ENCODE measurements around the gene CAPN15. TPM values are rescaled to one million over a fixed set of nuclear protein-coding genes. Genes with fewer than 3 reads are reported as not detected.

The CAPN15 gene
- total and polyA plus RNA-seq, 5 experiments from 2014 or later: 5.5 to 63.2 (median 7.9) TPM

DNA sequence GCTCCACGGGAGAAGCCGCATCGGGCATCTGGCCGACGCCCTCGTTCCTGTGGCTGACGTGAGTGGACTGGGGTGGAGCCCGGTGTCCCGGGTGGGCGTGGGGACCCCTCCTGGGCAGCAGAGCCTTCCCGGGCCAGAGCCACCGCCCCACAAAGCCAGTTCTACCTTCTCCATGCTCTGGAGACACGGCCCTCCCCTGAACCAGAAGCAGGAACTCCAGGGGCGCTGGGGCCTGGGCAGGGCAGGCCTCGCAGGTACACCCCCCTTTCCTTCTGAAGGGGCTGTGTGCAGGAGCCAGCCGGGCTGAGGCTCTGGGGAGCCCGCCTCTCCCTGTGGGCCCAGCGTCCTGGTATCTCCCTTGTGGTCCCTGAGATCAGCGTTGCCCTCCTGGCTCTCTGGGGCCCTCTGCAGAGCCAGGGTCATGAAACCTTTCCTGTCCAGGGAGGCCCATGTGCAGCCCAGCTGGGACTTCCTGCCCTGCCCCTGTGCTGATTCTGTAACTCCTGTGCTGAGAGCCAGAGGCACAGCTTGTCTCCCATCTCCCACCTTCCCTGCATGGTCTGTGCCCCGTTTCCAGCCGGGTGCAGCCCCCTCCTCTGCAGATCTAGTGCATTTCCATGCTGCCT is 48.8 kb downstream of the CAPN15 start:
- H3K4me3 Mint-ChIP-seq: no peak overlapping the region
- H3K9me3 Mint-ChIP-seq: no peaks in the 10 kb centered on the region
- POLR2A ChIA-PET: interaction anchor here (0.5 to 1.4 kb wide), 2 partner anchors 11 to 49 kb away, joined by 3 to 4 read pairs; partner anchors contain the start of gene CAPN15
- H3K4me1 Mint-ChIP-seq: peaks cover 7 to 14% (median 9%) of the 10 kb centered on the region in 4 donors
- H3K36me3 Mint-ChIP-seq: peaks cover 0 to 2% (median 0%) of the 10 kb centered on the region in 3 donors
- H3K27ac Mint-ChIP-seq: no peak overlapping the region
- DNase-seq (no peak), ATAC-seq (no peak)
- H3K27me3 Mint-ChIP-seq: no peaks in the 10 kb centered on the region

- ATAC-seq (no peak), DNase-seq (no peak)
- POLR2A ChIA-PET: interaction anchor here (0.5 kb wide), 1 partner anchor 50 kb away, joined by 4 read pairs; the partner anchor contains the start of gene CAPN15
- Mint-ChIP-seq H3K9me3 (no peaks in the 10 kb centered on the region), H3K27ac (no peak overlapping the region), H3K36me3 (peaks cover 0 to 2% (median 0%) of the 10 kb centered on the region in 3 donors), H3K27me3 (no peaks in the 10 kb centered on the region), H3K4me3 (no peak overlapping the region), H3K4me1 (peaks cover 2 to 9% (median 4%) of the 10 kb centered on the region in 4 donors)
These were observed 49.3 kb downstream of the CAPN15 start for GRCh38 chr16:576823-577201.

GRCh38 chr16:577796-578195 is 50.3 kb downstream of the CAPN15 start:
- DNase-seq (no peak), ATAC-seq (no peak)
- peaks cover 0 to 5% (median 2%) of the 10 kb centered on the region in 4 donors for H3K4me1 Mint-ChIP-seq
- no peaks in the 10 kb centered on the region for H3K9me3 Mint-ChIP-seq
- H3K36me3 Mint-ChIP-seq: peaks cover 0 to 2% (median 0%) of the 10 kb centered on the region in 3 donors
- no peak overlapping the region for H3K4me3 Mint-ChIP-seq
- no peaks in the 10 kb centered on the region for H3K27me3 Mint-ChIP-seq
- POLR2A ChIA-PET: interaction anchor here (0.6 to 2.5 kb wide), 2 partner anchors 11 to 76 kb away, joined by 3 to 10 read pairs; no protein-coding TSS in a partner anchor
- no peak overlapping the region for H3K27ac Mint-ChIP-seq

- ATAC-seq: no peak
- H3K36me3 Mint-ChIP-seq: peaks cover 0 to 2% (median 0%) of the 10 kb centered on the region in 3 donors
- H3K4me3 Mint-ChIP-seq: no peak overlapping the region
- H3K9me3 Mint-ChIP-seq: no peaks in the 10 kb centered on the region
- peaks cover 0 to 5% (median 2%) of the 10 kb centered on the region in 4 donors for H3K4me1 Mint-ChIP-seq
- H3K27me3 Mint-ChIP-seq: no peaks in the 10 kb centered on the region
- DNase-seq: no peak
- H3K27ac Mint-ChIP-seq: no peak overlapping the region
- POLR2A ChIA-PET: interaction anchor here (0.6 to 2.5 kb wide), 3 partner anchors 10 to 77 kb away, joined by 3 to 10 read pairs (median 3); partner anchors contain the start of gene METTL26
These were observed 50.8 kb downstream of the CAPN15 start for GRCh38 chr16:578232-578869.

DNA sequence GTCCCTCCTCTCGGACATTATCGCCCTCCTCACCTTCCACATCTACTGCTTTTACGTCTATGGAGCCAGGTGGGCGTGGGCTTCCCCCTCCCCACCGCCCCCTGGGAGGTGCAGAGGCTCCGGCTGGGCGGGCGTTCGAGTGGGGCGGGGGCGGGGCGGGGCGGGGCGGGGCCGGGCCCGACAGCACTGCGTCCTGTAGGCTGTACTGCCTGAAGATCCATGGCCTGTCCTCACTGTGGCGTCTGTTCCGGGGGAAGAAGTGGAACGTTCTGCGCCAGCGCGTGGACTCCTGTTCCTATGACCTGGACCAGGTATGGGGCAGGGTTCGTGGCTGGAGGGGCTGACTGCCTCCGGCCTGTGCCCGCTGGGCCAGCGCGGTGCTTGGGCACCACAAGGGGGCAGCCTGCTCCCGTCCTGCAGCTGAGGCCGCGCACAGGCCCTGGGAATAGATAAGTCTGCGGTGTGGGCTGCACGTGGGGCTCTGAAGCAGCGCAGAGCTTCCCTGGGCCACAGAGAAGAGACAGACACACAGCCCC is 51.4 kb downstream of the CAPN15 start:
- Mint-ChIP-seq H3K4me1 (peaks cover 0 to 5% (median 2%) of the 10 kb centered on the region in 4 donors), H3K4me3 (no peak overlapping the region), H3K9me3 (no peaks in the 10 kb centered on the region), H3K27ac (no peak overlapping the region), H3K36me3 (peaks cover 0 to 2% (median 0%) of the 10 kb centered on the region in 3 donors), H3K27me3 (no peaks in the 10 kb centered on the region)
- POLR2A ChIA-PET: interaction anchor here (1.5 to 2.5 kb wide), 2 partner anchors 10 to 57 kb away, joined by 3 to 10 read pairs; partner anchors contain the start of gene METTL26
- DNase-seq (peak; percentile 44 to 79 (median 60)), ATAC-seq (peak; percentile 95 to 96)

- POLR2A ChIA-PET: interaction anchor here (2.5 kb wide), 1 partner anchor 8 kb away, joined by 10 read pairs; no protein-coding TSS in a partner anchor
These were observed 52.8 kb downstream of the CAPN15 start for GRCh38 chr16:580141-580945.

DNA sequence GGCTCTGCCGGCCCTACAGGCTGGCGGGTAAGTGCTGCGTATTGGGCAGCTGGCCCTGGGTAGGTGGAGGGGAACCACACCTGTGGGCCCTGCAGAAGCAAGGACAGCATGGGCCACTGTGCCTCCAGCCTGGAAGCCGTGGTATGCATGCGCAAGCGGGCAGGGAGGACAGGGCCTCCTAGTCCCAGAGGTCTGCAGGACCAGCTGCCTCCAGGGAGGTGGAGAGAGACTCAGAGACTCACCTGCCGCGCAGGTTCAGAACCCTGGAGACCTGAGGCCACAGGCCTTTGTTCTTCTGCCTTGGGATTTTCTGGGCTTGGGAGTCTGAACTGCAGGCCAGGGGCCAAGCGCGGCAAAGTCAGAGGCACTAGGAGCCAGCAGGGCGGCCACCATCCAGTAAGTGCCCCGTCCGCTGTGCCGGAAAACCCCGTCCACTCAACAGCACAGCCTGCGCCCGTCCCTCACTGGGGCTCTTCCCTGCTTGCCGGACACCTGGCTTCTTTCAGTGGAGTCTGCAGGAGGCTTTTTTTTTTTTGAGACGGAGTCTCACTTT is 53.5 kb downstream of the CAPN15 start:
- POLR2A ChIA-PET: interaction anchor here (0.7 kb wide), 1 partner anchor 31 kb away, joined by 3 read pairs; no protein-coding TSS in a partner anchor
- H3K27me3 Mint-ChIP-seq: no peaks in the 10 kb centered on the region

More at GRCh38 chr16:580141-580945, 52.8 kb downstream of the CAPN15 start:
- H3K27ac Mint-ChIP-seq: no peak overlapping the region
- no peak overlapping the region for H3K4me3 Mint-ChIP-seq
- no peaks in the 10 kb centered on the region for H3K36me3 Mint-ChIP-seq
- H3K4me1 Mint-ChIP-seq: peaks cover 0 to 5% (median 2%) of the 10 kb centered on the region in 4 donors
- H3K27me3 Mint-ChIP-seq: no peaks in the 10 kb centered on the region
- no peak for DNase-seq
- no peaks in the 10 kb centered on the region for H3K9me3 Mint-ChIP-seq
- ATAC-seq: no peak

DNA sequence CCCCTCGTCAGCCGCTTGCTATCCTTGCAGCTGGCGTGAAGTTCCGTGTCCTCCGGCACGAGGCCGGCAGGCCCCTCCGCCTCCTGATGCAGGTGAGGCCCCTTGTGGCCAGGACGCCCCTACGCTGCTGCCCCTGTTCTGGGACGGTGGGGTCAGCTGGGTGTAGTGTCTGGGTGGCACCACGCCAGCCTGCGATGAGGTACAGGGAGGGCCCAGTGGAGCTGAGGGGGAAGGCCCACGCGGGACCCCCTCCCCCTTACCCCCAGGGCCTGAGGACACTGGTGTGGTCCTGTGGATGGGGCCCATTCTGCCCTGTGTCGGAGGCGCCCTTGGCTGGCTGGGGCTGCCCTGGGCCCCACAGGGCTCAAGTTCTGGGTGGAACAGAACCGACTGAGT is 54.7 kb downstream of the CAPN15 start:
- ATAC-seq (no peak), DNase-seq (no peak)
- no peaks in the 10 kb centered on the region for H3K9me3 Mint-ChIP-seq
- H3K4me1 Mint-ChIP-seq: peaks cover 0 to 5% (median 2%) of the 10 kb centered on the region in 4 donors
- no peak overlapping the region for H3K4me3 Mint-ChIP-seq
- H3K27ac Mint-ChIP-seq: no peak overlapping the region
- H3K27me3 Mint-ChIP-seq: no peaks in the 10 kb centered on the region
- POLR2A ChIA-PET: interaction anchor here (0.6 to 0.7 kb wide), 2 partner anchors 13 to 1681 kb away, joined by 3 to 5 read pairs; no protein-coding TSS in a partner anchor
- no peaks in the 10 kb centered on the region for H3K36me3 Mint-ChIP-seq

More for the DNA sequence above, 53.5 kb downstream of the CAPN15 start:
- ATAC-seq: no peak
- no peaks in the 10 kb centered on the region for H3K36me3 Mint-ChIP-seq
- peaks cover 0 to 5% (median 4%) of the 10 kb centered on the region in 4 donors for H3K4me1 Mint-ChIP-seq
- no peak for DNase-seq
- no peak overlapping the region for H3K27ac Mint-ChIP-seq
- H3K9me3 Mint-ChIP-seq: no peaks in the 10 kb centered on the region
- no peak overlapping the region for H3K4me3 Mint-ChIP-seq

DNA sequence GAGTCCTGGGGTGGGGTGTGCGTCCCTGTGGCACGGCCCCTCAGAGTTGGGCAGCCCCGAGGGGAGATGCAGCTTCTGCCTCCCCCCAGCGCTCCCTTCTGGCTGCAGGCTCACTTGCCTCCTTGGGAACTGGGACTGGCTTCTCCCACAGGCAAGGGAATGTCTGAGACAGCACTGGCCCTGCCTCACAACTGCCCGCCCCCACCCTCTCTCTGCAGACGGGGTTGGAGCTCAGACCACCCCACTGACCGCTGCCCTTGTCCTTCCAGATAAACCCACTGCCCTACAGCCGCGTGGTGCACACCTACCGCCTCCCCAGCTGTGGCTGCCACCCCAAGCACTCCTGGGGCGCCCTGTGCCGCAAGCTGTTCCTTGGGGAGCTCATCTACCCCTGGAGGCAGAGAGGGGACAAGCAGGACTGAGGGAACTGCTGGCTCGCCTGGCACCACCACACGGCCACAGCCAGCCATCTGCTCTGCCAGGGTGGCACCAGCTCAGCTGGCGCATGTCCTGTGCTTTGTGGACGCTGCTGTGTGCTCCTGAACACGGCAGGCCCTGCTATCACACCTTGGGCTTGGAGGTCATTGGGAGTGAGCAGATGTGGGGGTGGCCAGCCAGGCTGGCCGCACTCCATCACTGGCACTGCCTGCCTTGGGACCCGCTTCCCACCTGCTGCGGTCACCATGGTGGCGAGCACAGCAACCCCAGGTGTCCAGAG is 55.3 kb downstream of the CAPN15 start:
- POLR2A ChIA-PET: interaction anchor here (0.6 kb wide), 1 partner anchor 13 kb away, joined by 3 read pairs; no protein-coding TSS in a partner anchor
- no peak for ATAC-seq
- no peaks in the 10 kb centered on the region for H3K27me3 Mint-ChIP-seq

GRCh38 chr16:583470-583814 is 55.9 kb downstream of the CAPN15 start:
- POLR2A ChIA-PET: interaction anchor here (0.9 kb wide), 1 partner anchor 16 kb away, joined by 3 read pairs; no protein-coding TSS in a partner anchor
- H3K27me3 Mint-ChIP-seq: no peaks in the 10 kb centered on the region
- DNase-seq: no peak
- H3K4me3 Mint-ChIP-seq: no peak overlapping the region
- no peaks in the 10 kb centered on the region for H3K9me3 Mint-ChIP-seq
- no peaks in the 10 kb centered on the region for H3K36me3 Mint-ChIP-seq
- H3K27ac Mint-ChIP-seq: no peak overlapping the region
- no peak for ATAC-seq
- peaks cover 3 to 14% (median 8%) of the 10 kb centered on the region in 4 donors for H3K4me1 Mint-ChIP-seq

More for the DNA sequence above, 55.3 kb downstream of the CAPN15 start:
- H3K9me3 Mint-ChIP-seq: no peaks in the 10 kb centered on the region
- H3K27ac Mint-ChIP-seq: no peak overlapping the region
- DNase-seq: no peak
- peaks cover 0 to 9% (median 4%) of the 10 kb centered on the region in 4 donors for H3K4me1 Mint-ChIP-seq
- H3K36me3 Mint-ChIP-seq: no peaks in the 10 kb centered on the region
- H3K4me3 Mint-ChIP-seq: no peak overlapping the region

- no peaks in the 10 kb centered on the region for H3K36me3 Mint-ChIP-seq
- H3K4me1 Mint-ChIP-seq: peaks cover 6 to 16% (median 11%) of the 10 kb centered on the region in 4 donors
- no peaks in the 10 kb centered on the region for H3K9me3 Mint-ChIP-seq
- no peak overlapping the region for H3K27ac Mint-ChIP-seq
- no peak overlapping the region for H3K4me3 Mint-ChIP-seq
- DNase-seq (no peak), ATAC-seq (no peak)
- POLR2A ChIA-PET: interaction anchor here (0.7 to 1.3 kb wide), 3 partner anchors 10 to 16 kb away, joined by 3 to 6 read pairs (median 3); no protein-coding TSS in a partner anchor
- H3K27me3 Mint-ChIP-seq: no peaks in the 10 kb centered on the region
These were observed 56.5 kb downstream of the CAPN15 start for GRCh38 chr16:583815-584591.
